ENCODE data around the gene LGMN.

LGMN gene

GRCh38 chr14:92760524-92760805 is 12.0 kb upstream of the LGMN start:
- no peak for DNase-seq (ENCODE audit: low read depth in 2 of 2)

GRCh38 chr14:92759679-92760523 is 11.5 kb upstream of the LGMN start:
- no peak for DNase-seq (ENCODE audit: low read depth in 2 of 2)

- DNase-seq (ENCODE audit: low read depth in 2 of 2), result no peak
Measured at GRCh38 chr14:92759300-92759678, 10.9 kb upstream of the LGMN start.

GRCh38 chr14:92756446-92756845 is 8.0 kb upstream of the LGMN start:
- no peak for DNase-seq (ENCODE audit: low read depth in 2 of 2)

- DNase-seq (ENCODE audit: low read depth in 2 of 2), result no peak
Measured at GRCh38 chr14:92755495-92755894, 7.1 kb upstream of the LGMN start.

GRCh38 chr14:92754966-92755365 is 6.5 kb upstream of the LGMN start:
- no peak for DNase-seq (ENCODE audit: low read depth in 2 of 2)

GRCh38 chr14:92753250-92753649 is 4.8 kb upstream of the LGMN start:
- no peak for DNase-seq (ENCODE audit: low read depth in 2 of 2)

GRCh38 chr14:92751819-92752218 is 3.4 kb upstream of the LGMN start:
- DNase-seq (ENCODE audit: low read depth in 2 of 2), result no peak

- no peak for DNase-seq (ENCODE audit: low read depth in 2 of 2)
Measured at GRCh38 chr14:92750994-92751400, 2.6 kb upstream of the LGMN start.

GRCh38 chr14:92750222-92750728 is 1.8 kb upstream of the LGMN start:
- DNase-seq (ENCODE audit: low read depth in 2 of 2), result peak in 1 of 2 donors; percentile 15

- no peak for DNase-seq (ENCODE audit: low read depth in 2 of 2)
Measured at GRCh38 chr14:92747701-92748258, 647 bp downstream of the LGMN start.

- DNase-seq (ENCODE audit: low read depth in 2 of 2), result no peak
Measured at GRCh38 chr14:92744198-92744597, 4.2 kb downstream of the LGMN start.

- no peak for DNase-seq (ENCODE audit: low read depth in 2 of 2)
Measured at GRCh38 chr14:92740440-92740839, 8.0 kb downstream of the LGMN start.

- no peak for DNase-seq (ENCODE audit: low read depth in 2 of 2)
Measured at GRCh38 chr14:92737619-92738188, 10.7 kb downstream of the LGMN start.

GRCh38 chr14:92737206-92737605 is 11.2 kb downstream of the LGMN start:
- no peak for DNase-seq (ENCODE audit: low read depth in 2 of 2)

GRCh38 chr14:92735344-92735743 is 13.1 kb downstream of the LGMN start:
- no peak for DNase-seq (ENCODE audit: low read depth in 2 of 2)

GRCh38 chr14:92734618-92735017 is 13.8 kb downstream of the LGMN start:
- DNase-seq (ENCODE audit: low read depth in 2 of 2), result no peak

- no peak for DNase-seq (ENCODE audit: low read depth in 2 of 2)
Measured at GRCh38 chr14:92733007-92733406, 15.4 kb downstream of the LGMN start.

- no peak for DNase-seq (ENCODE audit: low read depth in 2 of 2)
Measured at GRCh38 chr14:92731622-92732115, 16.8 kb downstream of the LGMN start.

GRCh38 chr14:92729634-92730358 is 18.6 kb downstream of the LGMN start:
- DNase-seq (ENCODE audit: low read depth in 2 of 2), result no peak

- no peak for DNase-seq (ENCODE audit: low read depth in 2 of 2)
Measured at GRCh38 chr14:92728759-92729364, 19.6 kb downstream of the LGMN start.

GRCh38 chr14:92726933-92727262 is 21.5 kb downstream of the LGMN start:
- no peak for DNase-seq (ENCODE audit: low read depth in 2 of 2)

Data from stimulated activated CD8-positive, alpha-beta memory T cell treated with anti-CD3 and anti-CD28 coated beads, Interleukin-7, amount 100 ng/mL, for 1 hour (primary cell).